ENCODE results near the gene PHF1. TPM values are rescaled to one million over a fixed set of nuclear protein-coding genes. Genes with fewer than 3 reads are reported as not detected.

Gene PHF1
- total RNA-seq, 1 donor from 2014 or later = 83.4 TPM

DNA sequence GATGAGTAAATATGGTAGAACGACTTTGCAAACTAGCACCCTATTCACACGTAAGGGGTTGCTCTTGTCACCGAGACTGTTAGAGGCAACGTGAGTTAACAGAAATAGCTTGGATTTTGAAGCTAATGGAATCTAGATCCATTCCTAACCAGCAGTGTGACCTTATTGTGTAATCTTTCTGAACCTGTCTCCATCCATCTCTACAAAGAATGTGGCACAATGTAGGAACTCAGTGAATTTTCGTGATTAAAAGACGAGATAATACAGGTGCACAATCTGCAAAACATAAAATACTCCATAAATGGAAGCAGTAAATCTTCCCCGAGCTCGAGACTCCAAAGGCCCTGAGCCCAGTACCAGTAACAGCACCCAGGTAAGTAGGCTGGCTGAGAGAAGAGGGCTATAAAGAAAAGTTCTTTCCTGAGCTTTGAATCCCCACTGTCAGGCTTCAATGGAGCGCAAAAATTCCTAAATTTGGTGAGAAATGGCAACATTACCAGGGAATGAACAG, 20.0 kb upstream of the PHF1 start:
- intact Hi-C loops (cut with micrococcal nuclease) = loop anchor here (1.0 to 2.0 kb wide), 16 partner anchors 19 to 1990 kb away; partner anchors contain the start of genes B3GALT4, BAK1, RXRB and SLC39A7
- Mint-ChIP-seq H3K27ac (peak overlapping the region; percentile 95), H3K4me3 (peak overlapping the region; percentile 79), H3K9me3 (no peaks in the 10 kb centered on the region), H3K4me1 (peaks cover 25% of the 10 kb centered on the region), H3K36me3 (ENCODE audit: low read depth) (no peaks in the 10 kb centered on the region), H3K27me3 (no peaks in the 10 kb centered on the region)
- CTCF ChIA-PET = interaction anchor here (0.6 to 1.9 kb wide), 10 partner anchors 27 to 765 kb away, joined by 3 to 13 read pairs (median 4); partner anchors contain the start of genes B3GALT4, BAK1 and CUTA
- TF ChIP-seq, protein P1, sequence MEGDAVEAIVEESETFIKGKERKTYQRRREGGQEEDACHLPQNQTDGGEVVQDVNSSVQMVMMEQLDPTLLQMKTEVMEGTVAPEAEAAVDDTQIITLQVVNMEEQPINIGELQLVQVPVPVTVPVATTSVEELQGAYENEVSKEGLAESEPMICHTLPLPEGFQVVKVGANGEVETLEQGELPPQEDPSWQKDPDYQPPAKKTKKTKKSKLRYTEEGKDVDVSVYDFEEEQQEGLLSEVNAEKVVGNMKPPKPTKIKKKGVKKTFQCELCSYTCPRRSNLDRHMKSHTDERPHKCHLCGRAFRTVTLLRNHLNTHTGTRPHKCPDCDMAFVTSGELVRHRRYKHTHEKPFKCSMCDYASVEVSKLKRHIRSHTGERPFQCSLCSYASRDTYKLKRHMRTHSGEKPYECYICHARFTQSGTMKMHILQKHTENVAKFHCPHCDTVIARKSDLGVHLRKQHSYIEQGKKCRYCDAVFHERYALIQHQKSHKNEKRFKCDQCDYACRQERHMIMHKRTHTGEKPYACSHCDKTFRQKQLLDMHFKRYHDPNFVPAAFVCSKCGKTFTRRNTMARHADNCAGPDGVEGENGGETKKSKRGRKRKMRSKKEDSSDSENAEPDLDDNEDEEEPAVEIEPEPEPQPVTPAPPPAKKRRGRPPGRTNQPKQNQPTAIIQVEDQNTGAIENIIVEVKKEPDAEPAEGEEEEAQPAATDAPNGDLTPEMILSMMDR (IDR thresholded peaks at IDR 0.05) = no peak
- POLR2A ChIA-PET = interaction anchor here (0.6 to 1.9 kb wide), 15 partner anchors 19 to 419 kb away, joined by 3 to 13 read pairs (median 4); partner anchors contain the start of genes B3GALT4, BAK1, RPS18 and TAPBP
- no peak for ATAC-seq (ENCODE audit: low read depth)
- DNase-seq = no peak

DNA sequence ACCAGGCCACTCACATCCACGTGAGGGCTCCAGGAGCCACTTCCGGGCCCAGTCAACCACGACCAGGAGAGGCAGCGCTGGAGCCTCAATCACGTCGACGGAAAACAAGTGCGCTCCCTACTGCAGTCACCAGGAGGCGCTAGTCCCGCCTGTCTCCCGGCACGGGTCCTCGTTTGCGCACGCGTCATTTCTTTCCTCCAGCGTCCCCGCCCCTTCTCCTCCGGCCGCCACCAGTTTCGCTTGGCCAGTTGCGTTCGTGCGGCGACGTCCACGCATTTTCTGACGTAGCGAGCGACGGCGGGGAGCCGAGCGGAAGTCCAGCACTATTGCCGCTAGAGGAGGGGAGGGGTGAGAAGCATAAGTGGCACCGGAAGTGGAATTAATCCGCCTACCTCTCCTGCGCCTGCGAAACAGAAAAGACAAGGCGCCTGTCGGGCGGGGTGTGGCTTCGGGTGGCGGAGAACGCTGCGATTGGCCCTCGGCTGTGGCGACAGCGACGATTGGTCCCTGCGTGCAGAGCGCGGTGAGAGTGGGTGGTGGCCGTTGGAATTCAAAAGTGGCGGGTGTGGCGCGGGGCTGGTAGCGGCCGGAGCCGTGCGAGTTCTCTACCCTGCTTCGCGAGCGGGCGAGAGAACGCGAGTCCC, 19.4 kb upstream of the PHF1 start, which contains the start of gene KIFC1:
TSS of gene KIFC1 (plus strand) at position 546 of the 644 bp plus-strand sequence. CDS start 163 bp downstream, outside the sequence.
- Mint-ChIP-seq H3K27me3 (no peaks in the 10 kb centered on the region), H3K27ac (peak within 1 kb of the TSS; percentile 95), H3K4me3 (peak within 1 kb of the TSS; percentile 79), H3K9me3 (no peaks in the 10 kb centered on the region), H3K36me3 (ENCODE audit: low read depth) (no peaks in the 10 kb centered on the region), H3K4me1 (peaks cover 25% of the 10 kb centered on the region)
- peak; percentile 95 for DNase-seq
- TF ChIP-seq, protein P1 (IDR thresholded peaks at IDR 0.05) = peak; percentile 77
- ChIA-PET POLR2A (interaction anchor here (0.6 to 1.9 kb wide), 15 partner anchors 19 to 420 kb away, joined by 3 to 13 read pairs (median 4); partner anchors contain the start of genes B3GALT4, BAK1, RPS18 and TAPBP), CTCF (interaction anchor here (0.6 to 1.9 kb wide), 10 partner anchors 27 to 764 kb away, joined by 3 to 13 read pairs (median 4); partner anchors contain the start of genes B3GALT4, BAK1 and CUTA)
- intact Hi-C loops (cut with micrococcal nuclease) = loop anchor here (1.0 to 2.0 kb wide), 16 partner anchors 19 to 1991 kb away; partner anchors contain the start of genes B3GALT4, BAK1, RXRB and SLC39A7
- ATAC-seq (ENCODE audit: low read depth) = peak; percentile 88

DNA sequence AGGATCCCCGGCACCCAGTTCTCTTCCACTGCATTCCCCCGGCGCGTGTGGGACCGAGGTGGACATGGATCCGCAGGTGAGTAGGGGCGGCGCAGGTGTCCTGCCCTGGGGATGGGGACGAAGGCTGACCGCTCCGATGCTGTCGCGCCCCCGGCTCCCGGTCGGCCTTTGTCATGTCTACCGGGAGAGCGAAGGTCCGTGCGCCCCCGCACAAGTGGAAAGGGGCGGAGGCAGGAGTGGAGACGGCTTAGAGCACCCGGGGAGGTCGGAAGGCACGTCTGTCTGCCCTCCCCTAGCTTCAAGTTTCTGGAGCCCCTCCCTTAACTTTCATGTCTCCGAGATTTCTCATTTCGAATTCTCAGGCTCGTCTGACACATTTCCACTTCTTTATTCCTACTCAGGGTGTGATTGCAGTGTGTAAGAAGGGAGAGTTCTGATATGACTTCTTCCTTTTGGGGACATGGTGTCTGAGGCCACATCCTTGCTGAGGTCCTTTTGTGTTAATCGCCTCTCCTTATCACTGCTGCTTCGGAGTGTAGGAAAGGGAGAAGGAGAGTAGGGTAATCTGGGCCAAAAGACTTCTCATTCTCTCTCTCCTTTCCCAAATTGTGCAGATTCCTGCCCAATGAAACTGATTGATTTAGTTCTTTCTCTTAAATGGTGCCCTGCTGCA, 18.8 kb upstream of the PHF1 start:
- Mint-ChIP-seq H3K27me3 (no peaks in the 10 kb centered on the region), H3K9me3 (no peaks in the 10 kb centered on the region), H3K27ac (peak overlapping the region; percentile 95), H3K4me3 (peak overlapping the region; percentile 79), H3K4me1 (peaks cover 25% of the 10 kb centered on the region), H3K36me3 (ENCODE audit: low read depth) (no peaks in the 10 kb centered on the region)
- no peak for DNase-seq
- TF ChIP-seq, protein P1 (IDR thresholded peaks at IDR 0.05) = no peak
- intact Hi-C loops (cut with micrococcal nuclease) = loop anchor here (1.0 to 2.0 kb wide), 16 partner anchors 18 to 1991 kb away; partner anchors contain the start of genes B3GALT4, BAK1, RXRB and SLC39A7
- POLR2A ChIA-PET = interaction anchor here (1.0 to 1.8 kb wide), 2 partner anchors 18 to 115 kb away, joined by 3 to 4 read pairs; partner anchors contain the start of gene B3GALT4
- no peak for ATAC-seq (ENCODE audit: low read depth)
- CTCF ChIA-PET = no interaction called here

DNA sequence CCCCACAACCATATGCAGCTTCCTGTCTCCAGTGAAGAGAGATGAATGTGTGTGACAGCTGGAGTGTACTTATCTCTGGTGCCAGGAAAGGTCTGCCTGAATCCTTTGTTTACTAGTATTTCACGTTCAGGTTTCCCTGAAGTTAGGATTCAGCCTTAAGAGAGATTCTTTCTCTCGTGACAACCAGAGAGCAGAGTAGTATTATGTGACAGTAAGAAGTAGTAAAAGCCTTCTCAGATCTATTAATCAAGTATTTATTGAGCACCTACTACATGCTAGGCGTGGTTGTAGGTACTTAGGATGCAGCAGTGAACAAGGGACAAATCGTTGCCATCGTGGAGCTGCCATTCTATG, 18.2 kb upstream of the PHF1 start:
- CTCF ChIA-PET = no interaction called here
- no peak overlapping the region for H3K27ac Mint-ChIP-seq
- no peak for ATAC-seq (ENCODE audit: low read depth)
- H3K4me1 Mint-ChIP-seq = peaks cover 25% of the 10 kb centered on the region
- H3K27me3 Mint-ChIP-seq = no peaks in the 10 kb centered on the region
- peak overlapping the region; percentile 79 for H3K4me3 Mint-ChIP-seq
- POLR2A ChIA-PET = interaction anchor here (1.0 to 1.8 kb wide), 2 partner anchors 18 to 115 kb away, joined by 3 to 4 read pairs; partner anchors contain the start of gene B3GALT4
- TF ChIP-seq, protein P1 (IDR thresholded peaks at IDR 0.05) = no peak
- no peaks in the 10 kb centered on the region for H3K36me3 Mint-ChIP-seq (ENCODE audit: low read depth)
- intact Hi-C loops (cut with micrococcal nuclease) = no loop called here
- no peaks in the 10 kb centered on the region for H3K9me3 Mint-ChIP-seq
- no peak for DNase-seq
